GM19468 (cell line): Measurements from ENCODE around the gene TCF19.
"Not testable (repeated sequence)": the region's sequence is repeated elsewhere in the genome, so short reads cannot be mapped to it uniquely, and the experiment has no call there.

Source experiments
- ATAC-seq: cut with Tn5 transposase; IDR thresholded peaks from one replicate; pipeline ENCODE4 v1.9.1; 2021; ENCODE audit warnings: mild to moderate bottlenecking, moderate library complexity, moderate number of reproducible peaks; ENCODE audit not compliant: unreplicated experiment; ENCODE audit errors: extremely low read depth

Gene TCF19

DNA sequence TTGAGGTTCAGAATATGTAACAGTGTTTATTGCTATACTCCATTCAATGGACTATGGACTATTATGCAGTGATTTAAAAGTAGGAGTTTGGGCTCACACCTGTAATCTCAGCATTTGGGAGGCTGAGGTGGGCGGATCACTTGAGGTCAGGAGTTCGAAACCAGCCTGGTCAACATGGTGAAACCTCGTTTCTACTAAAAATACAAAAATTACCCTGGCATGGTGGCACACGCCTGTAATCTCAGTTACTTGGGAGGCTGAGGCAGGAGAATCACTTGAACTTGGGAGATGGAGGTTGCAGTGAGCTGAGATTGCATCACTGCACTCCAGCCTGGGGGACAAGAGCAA is 40.7 kb downstream of the TCF19 start:
- not testable (repeated sequence) for ATAC-seq

DNA sequence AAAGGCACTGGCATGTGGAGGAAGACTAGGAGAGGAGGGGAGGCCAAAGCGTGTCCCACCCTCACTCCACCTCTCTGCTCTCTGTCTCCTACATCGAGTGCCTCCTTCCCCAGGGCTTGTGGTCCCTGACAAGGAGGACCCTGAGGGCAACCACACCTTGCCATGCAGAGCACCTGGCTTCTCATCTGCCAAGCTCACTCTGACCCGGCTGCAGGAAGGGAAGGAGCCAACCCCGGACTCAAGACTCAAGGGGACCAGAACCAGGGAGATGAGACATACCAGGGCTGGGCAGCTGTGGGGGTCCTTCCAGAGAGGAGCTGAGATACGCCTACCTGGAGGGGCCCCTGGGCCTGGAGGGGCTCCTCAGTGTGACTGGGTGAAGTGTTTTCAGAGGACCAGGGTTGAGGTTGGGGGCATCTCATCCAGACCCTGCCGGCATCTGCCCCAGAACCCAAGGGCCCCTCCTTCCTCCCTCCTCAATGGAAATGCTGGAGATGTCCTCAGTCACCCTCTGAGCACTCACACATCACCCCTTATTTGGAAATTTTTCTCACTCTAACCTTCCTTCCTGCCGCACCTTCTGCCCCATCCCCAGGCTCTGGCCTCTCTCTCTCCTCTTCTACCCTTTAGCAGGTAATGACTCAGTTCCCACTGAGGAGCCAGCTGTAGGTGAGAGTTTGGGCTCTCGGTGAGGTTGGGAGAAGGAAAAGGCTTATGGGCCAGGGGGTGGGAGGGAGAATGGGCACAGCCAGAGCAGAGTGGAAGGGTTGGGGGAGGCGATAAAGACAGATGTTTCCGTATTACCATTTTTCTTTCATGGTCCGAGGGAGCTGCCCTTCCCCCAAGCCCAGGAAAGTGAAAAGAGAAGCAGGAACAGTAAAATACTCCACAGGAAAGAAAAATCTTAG is 44.1 kb downstream of the TCF19 start:
- ATAC-seq: no peak

DNA sequence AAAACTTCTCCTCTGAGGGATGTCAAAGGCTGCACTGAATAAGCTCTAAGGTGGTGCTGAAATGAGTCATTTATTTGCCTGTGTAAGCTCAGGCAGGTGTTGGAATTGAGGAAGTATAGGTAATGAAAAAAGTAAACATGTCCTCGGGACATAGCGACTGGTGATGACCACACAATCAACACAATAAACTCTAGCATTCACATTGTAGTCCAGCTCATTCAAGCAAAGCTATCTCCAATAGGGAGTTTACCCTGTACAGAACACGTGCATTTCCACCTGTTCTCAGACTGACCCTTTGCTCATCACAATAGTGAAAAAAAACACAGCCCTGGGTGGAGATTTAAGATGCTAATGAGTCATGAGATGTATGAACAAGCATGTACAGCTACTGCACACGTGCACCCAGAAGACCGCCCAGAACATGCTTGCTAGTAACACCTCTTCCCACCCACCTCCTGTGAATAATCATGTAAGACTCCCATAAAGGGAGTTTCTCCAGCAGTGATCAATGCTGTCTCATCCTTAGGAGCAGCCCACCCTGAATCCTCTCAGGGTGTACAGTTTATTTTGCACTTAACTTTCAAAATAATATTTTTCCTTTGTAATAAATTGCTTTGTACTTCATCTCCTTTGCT is 45.1 kb downstream of the TCF19 start:
- ATAC-seq: peak; percentile 26

DNA sequence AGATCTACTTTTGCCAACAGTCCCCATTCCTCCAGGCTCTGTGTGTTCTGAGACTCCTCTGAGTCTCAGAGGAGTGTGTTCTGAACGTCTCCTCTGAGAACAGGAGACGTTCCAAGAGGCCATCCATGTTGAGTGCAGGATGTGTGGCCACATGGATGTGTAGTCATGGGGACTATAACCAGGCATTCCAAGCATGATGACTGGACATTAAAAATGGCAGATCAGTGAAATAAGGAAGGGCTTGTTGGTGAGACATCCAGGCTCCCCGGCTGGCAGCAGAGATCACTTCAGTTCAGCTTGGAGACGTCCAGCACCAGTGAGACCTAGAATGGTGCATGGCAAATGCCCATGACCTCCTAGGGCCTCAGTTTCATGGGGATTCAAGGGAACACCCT is 46.4 kb downstream of the TCF19 start:
- no peak for ATAC-seq

DNA sequence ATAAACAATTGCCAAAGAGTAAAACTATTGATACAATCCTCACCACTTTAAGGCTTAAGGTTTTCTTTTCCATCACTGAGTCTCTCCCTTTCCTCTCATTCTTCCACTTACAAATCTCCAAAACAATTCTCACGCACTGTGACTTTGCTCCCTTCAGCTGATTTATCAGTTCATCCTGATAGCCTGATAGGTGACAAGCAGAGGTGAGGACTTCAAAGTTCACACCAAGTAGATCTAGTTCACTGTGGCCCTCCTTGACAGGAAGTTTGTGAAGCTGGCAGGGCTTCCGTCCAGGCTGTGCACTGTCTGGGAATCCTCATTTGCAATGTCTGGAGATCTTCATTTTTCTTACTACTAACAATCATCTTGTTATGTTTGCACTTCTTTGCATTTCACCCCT is 47.2 kb downstream of the TCF19 start:
- no peak for ATAC-seq

DNA sequence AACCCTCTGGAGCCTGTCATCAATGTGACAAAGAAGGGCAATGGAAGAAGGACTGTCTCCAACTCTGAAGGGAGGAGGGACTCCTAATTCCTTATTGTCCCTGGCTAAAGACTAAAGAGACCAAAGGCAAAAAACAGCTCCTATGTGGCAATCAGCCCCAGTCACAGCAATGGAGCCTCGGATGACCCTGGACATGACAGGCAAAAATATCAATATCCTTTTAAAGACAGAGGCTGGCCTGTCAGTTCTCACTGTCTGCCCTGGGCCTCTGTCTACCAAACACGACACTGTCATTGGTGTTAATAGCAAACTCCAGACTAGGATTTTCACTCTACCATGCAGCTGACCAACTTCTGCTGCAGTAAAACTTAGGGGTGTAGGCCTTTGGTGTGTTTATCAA is 50.1 kb downstream of the TCF19 start:
- no peak for ATAC-seq

DNA sequence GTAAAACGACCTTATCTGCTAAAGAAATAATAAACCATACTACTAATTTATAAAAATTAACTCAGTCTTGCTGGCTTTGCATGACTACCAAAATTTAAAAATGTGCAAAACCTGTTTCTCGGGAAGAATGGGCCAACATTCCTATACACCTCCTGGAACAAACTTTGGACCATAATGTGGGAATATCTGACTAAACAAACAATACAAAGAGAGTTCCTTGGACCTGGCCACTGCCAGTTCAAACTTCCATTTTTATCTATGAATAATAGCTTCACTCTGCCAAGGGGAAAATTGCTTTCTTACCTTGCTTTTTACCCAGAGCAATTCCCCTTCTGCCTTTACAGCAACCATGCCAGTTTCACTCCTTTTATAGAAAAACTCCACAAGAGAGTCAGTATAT is 50.7 kb downstream of the TCF19 start:
- no peak for ATAC-seq

DNA sequence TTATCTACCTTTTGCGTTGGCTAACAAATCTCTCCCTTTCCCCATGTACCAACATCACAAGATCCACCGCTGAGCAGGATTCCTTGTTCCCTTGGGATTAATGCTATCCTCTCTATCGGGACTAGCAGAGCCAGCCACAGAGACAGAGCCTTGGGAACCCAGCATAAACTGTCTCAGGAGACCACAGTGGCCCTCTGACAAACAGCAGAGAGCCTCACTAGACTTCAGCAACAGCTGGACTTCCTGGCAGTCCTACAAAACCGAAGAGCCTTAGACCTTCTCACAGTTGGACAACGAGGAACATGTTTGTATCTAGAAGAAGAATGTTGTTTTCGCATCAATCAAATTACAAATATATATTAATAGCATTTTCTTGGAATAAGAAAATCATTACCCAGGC is 51.7 kb downstream of the TCF19 start:
- ATAC-seq: no peak

DNA sequence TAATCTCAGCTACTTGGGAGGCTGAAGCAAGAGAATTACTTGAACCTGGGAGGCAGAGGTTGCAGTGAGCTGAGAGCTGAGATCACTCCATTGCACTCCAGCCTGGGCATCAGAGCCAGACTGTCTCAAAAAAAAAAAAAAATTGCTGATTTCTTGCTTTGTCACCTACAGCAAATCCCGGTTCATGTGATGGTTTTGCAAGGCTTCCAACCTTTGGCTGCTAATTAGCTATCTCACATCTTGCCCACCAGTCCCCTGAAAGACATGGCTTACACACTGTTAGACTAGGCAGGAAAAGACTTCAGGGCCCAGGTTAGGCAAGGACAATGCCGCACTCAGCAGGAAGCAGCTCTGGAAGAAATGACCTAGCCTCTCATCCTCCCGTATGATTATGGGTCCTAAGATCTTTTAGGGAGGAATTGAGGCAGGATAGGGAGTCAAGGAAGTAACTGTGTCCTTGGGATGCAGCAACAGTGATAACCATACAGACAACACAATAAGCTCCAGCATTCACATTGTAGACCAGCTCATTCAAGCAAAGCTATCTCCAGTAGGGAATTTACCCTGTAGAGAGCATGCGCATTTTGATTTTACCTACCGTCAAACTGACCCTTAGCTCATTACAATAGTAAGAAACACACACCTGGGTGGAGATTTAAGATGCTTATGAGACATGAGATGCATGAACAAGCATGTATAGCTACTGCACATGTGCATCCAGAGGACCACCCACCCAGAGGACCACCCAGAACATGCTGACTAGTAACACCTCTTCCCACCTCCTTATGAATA is 52.5 kb downstream of the TCF19 start:
- no peak for ATAC-seq
